H9 (cell line): ENCODE data around the gene ARPC4. TPM values are rescaled to one million over a fixed set of nuclear protein-coding genes. Genes with fewer than 3 reads are reported as not detected.

Source experiments
- DNase-seq: peaks from one replicate; pipeline ENCODE4 v3.0.0-alpha.2; 2017
- H2AFZ ChIP-seq: one replicate; pipeline ENCODE4 v1.6.1; 2013; ENCODE audit warnings: mild to moderate bottlenecking, low read length, control low read depth, moderate library complexity
- H2AK5ac ChIP-seq: 2 replicates; pipeline ENCODE4 v1.6.1; 2013; ENCODE audit warnings: low read length, control low read depth, mixed read lengths; ENCODE audit not compliant: insufficient read length
- H2BK120ac ChIP-seq: one replicate; pipeline ENCODE4 v1.6.1; 2013; ENCODE audit warnings: low read depth, mild to moderate bottlenecking, low read length, control low read depth, inconsistent platforms; ENCODE audit not compliant: poor library complexity, severe bottlenecking
- H2BK12ac ChIP-seq: 2 replicates; pipeline ENCODE4 v1.6.1; 2013; ENCODE audit warnings: low read length, control low read depth, mixed read lengths, low read depth; ENCODE audit not compliant: insufficient read length
- H2BK15ac ChIP-seq: 2 replicates; pipeline ENCODE4 v1.6.1; 2013; ENCODE audit warnings: low read depth, low read length, control low read depth
- H2BK20ac ChIP-seq: one replicate; pipeline ENCODE4 v1.6.1; 2013; ENCODE audit warnings: low read depth, mild to moderate bottlenecking, low read length, control low read depth, inconsistent platforms; ENCODE audit not compliant: poor library complexity, severe bottlenecking
- H2BK5ac ChIP-seq: 2 replicates; pipeline ENCODE4 v1.6.1; 2013; ENCODE audit warnings: low read length, control low read depth, mixed read lengths; ENCODE audit not compliant: insufficient read length
- H3K14ac ChIP-seq: 2 replicates; pipeline ENCODE4 v1.6.1; 2013; ENCODE audit warnings: low read length, control low read depth; ENCODE audit not compliant: insufficient read depth
- H3K18ac ChIP-seq: 2 replicates; pipeline ENCODE4 v1.6.1; 2013; ENCODE audit warnings: low read depth, mild to moderate bottlenecking, mixed read lengths, low read length, control low read depth; ENCODE audit not compliant: insufficient read length
- H3K23ac ChIP-seq: 2 replicates; pipeline ENCODE4 v1.6.1; 2013; ENCODE audit warnings: low read length, control low read depth, mixed read lengths, low read depth; ENCODE audit not compliant: insufficient read length
- H3K23me2 ChIP-seq: 2 replicates; pipeline ENCODE4 v1.6.1; 2013; ENCODE audit warnings: low read depth, mild to moderate bottlenecking, mixed read lengths, low read length, control low read depth; ENCODE audit not compliant: insufficient read length, poor library complexity, severe bottlenecking
- H3K27ac ChIP-seq: 2 replicates; pipeline ENCODE4 v1.5.1; 2013; ENCODE audit warnings: low read length, control low read depth, mixed read lengths, low read depth; ENCODE audit not compliant: insufficient read length
- H3K27me3 ChIP-seq: 2 replicates; pipeline ENCODE4 v1.6.1; 2013; ENCODE audit warnings: low read length, control low read depth, inconsistent platforms; ENCODE audit not compliant: insufficient read depth
- H3K4ac ChIP-seq: 2 replicates; pipeline ENCODE4 v1.6.1; 2013; ENCODE audit warnings: low read depth, mild to moderate bottlenecking, control low read depth, inconsistent platforms, low read length, moderate library complexity
- H3K4me1 ChIP-seq: 2 replicates; pipeline ENCODE4 v1.6.1; 2013; ENCODE audit warnings: low read length, control low read depth, inconsistent platforms; ENCODE audit not compliant: insufficient read depth
- H3K4me2 ChIP-seq: 2 replicates; pipeline ENCODE4 v1.6.1; 2013; ENCODE audit warnings: low read length, control low read depth, mixed read lengths; ENCODE audit not compliant: insufficient read length, insufficient read depth
- H3K56ac ChIP-seq: 2 replicates; pipeline ENCODE4 v1.6.1; 2013; ENCODE audit warnings: low read depth, mild to moderate bottlenecking, mixed read lengths, low read length, control low read depth; ENCODE audit not compliant: insufficient read length
- H3K79me1 ChIP-seq: 2 replicates; pipeline ENCODE4 v1.6.1; 2013; ENCODE audit warnings: low read depth, mild to moderate bottlenecking, moderate library complexity, low read length, control low read depth, inconsistent platforms; ENCODE audit not compliant: insufficient read depth, poor library complexity, severe bottlenecking
- H3K79me2 ChIP-seq: 2 replicates; pipeline ENCODE4 v1.6.1; 2013; ENCODE audit warnings: low read length, control low read depth, inconsistent platforms; ENCODE audit not compliant: insufficient read depth
- H3K9ac ChIP-seq: 2 replicates; pipeline ENCODE4 v1.6.1; 2013; ENCODE audit warnings: low read length, control low read depth, mixed read lengths; ENCODE audit not compliant: insufficient read length; ENCODE audit errors: extremely low read depth
- H3K9me3 ChIP-seq: one replicate; pipeline ENCODE4 v1.6.1; 2013; ENCODE audit warnings: low read depth, low read length, inconsistent platforms; ENCODE audit not compliant: control insufficient read depth
- H3T11ph ChIP-seq: one replicate; pipeline ENCODE4 v1.6.1; 2013; ENCODE audit warnings: mild to moderate bottlenecking, low read length, control low read depth, inconsistent platforms
- H4K20me1 ChIP-seq: one replicate; pipeline ENCODE4 v1.6.1; 2013; ENCODE audit not compliant: control insufficient read depth, insufficient read length, insufficient read depth
- H4K5ac ChIP-seq: 2 replicates; pipeline ENCODE4 v1.6.1; 2013; ENCODE audit warnings: low read depth, mild to moderate bottlenecking, mixed read lengths, low read length, control low read depth; ENCODE audit not compliant: insufficient read length
- H4K8ac ChIP-seq: replicated peaks from 2 replicates; pipeline ENCODE4 v1.6.1; 2013; ENCODE audit warnings: low read length, control low read depth, mixed read lengths, low read depth; ENCODE audit not compliant: insufficient read length
- H4K91ac ChIP-seq: 2 replicates; pipeline ENCODE4 v1.6.1; 2013; ENCODE audit warnings: low read depth, mild to moderate bottlenecking, moderate library complexity, mixed read lengths, low read length, control low read depth; ENCODE audit not compliant: insufficient read length
- H3K27ac Mint-ChIP-seq, 3 experiments: 2 replicates in 2 of 3; 3 replicates in 1 of 3; pipeline ENCODE4 v1.8.0; 2020 to 2021; ENCODE audit warnings: mixed read lengths in 3 of 3, mild to moderate bottlenecking in 1 of 3, moderate library complexity in 1 of 3
- H3K27me3 Mint-ChIP-seq: 2 replicates; pipeline ENCODE4 v1.8.0; 2021; ENCODE audit warnings: low read depth, mild to moderate bottlenecking, moderate library complexity, mixed read lengths
- H3K36me3 Mint-ChIP-seq, 3 experiments: 2 replicates in 2 of 3; 3 replicates in 1 of 3; pipeline ENCODE4 v1.8.0; 2020 to 2021; ENCODE audit warnings: low read depth in 3 of 3, mixed read lengths in 3 of 3; ENCODE audit not compliant: insufficient read depth in 1 of 3
- H3K4me1 Mint-ChIP-seq, 2 experiments: 2 replicates each; pipeline ENCODE4 v1.8.0; 2020; ENCODE audit warnings: mixed read lengths in 2 of 2
- H3K4me3 Mint-ChIP-seq, 2 experiments: 2 replicates in 1 of 2; 3 replicates in 1 of 2; pipeline ENCODE4 v1.8.0; 2020 to 2021; ENCODE audit warnings: mild to moderate bottlenecking in 2 of 2, mixed read lengths in 2 of 2, moderate library complexity in 1 of 2
- H3K9me3 Mint-ChIP-seq, 2 experiments: 2 replicates in 1 of 2; 3 replicates in 1 of 2; pipeline ENCODE4 v1.8.0; 2020; ENCODE audit warnings: mild to moderate bottlenecking in 2 of 2, mixed read lengths in 2 of 2, moderate library complexity in 1 of 2
- CTCF ChIP-seq: fragments of 200-600 bp; sonication (generic); conservative IDR thresholded peaks from 3 replicates; pipeline ENCODE4 v1.8.0; 2021; ENCODE audit warnings: antibody characterized with exemption, mild to moderate bottlenecking
- WGBS: extraction: QIAGEN DNeasy Blood & Tissue Kit; methylation state at CpG from one replicate; pipeline ENCODE4 v1.1.7; 2013; ENCODE audit warnings: missing lambda C conversion rate, low lambda C conversion rate, mixed read lengths; ENCODE audit not compliant: insufficient read length; ENCODE audit errors: extremely low coverage; 5-methylcytosine and 5-hydroxymethylcytosine counted together
- total RNA-seq: library from RNA; stranded (reverse); gene quantifications from 2 replicates; pipeline ENCODE4 v1.2.1, GENCODE V29; 2021

The ARPC4 gene
- total RNA-seq, 1 experiment from 2014 or later = 161 TPM

- Histone ChIP-seq H2BK12ac (no peak overlapping the region), H2BK120ac (no peak overlapping the region), H3K79me2 (no peaks in the 10 kb centered on the region), H2BK20ac (no peak overlapping the region), H3K56ac (no peak overlapping the region), H3K4me1 (no peaks in the 10 kb centered on the region), H3K18ac (no peak overlapping the region), H4K8ac (no peak overlapping the region), H3K79me1 (no peaks in the 10 kb centered on the region), H3K9me3 (no peaks in the 10 kb centered on the region), H3K4ac (no peak overlapping the region), H2AK5ac (no peak overlapping the region), H3K4me2 (no peak overlapping the region), H3K9ac (no peak overlapping the region), H4K20me1 (no peaks in the 10 kb centered on the region), H2AFZ (no peak overlapping the region), H3K23me2 (peaks cover 7% of the 10 kb centered on the region), H3K27ac (no peak overlapping the region), H3K23ac (no peak overlapping the region), H2BK15ac (no peak overlapping the region), H4K5ac (no peak overlapping the region), H2BK5ac (no peak overlapping the region), H3T11ph (no peak overlapping the region), H4K91ac (no peak overlapping the region), H3K27me3 (no peaks in the 10 kb centered on the region), H3K14ac (no peak overlapping the region)
- Mint-ChIP-seq H3K4me3 (no peak overlapping the region), H3K9me3 (no peaks in the 10 kb centered on the region), H3K27ac (no peak overlapping the region), H3K36me3 (peaks cover 25 to 40% (median 37%) of the 10 kb centered on the region in 3 experiments; a peak in 6 of 7 replicates), H3K4me1 (peaks cover 20 to 23% of the 10 kb centered on the region in 2 experiments), H3K27me3 (peaks cover 16% of the 10 kb centered on the region)
- DNase-seq = no peak
- TF ChIP-seq CTCF = no peak
- no CpG with 5 or more reads among the region's 2 CpGs for WGBS
These were observed 15.1 kb downstream of the ARPC4 start for GRCh38 chr3:9807981-9808344.
